ENCODE results near the gene TMCO2. TPM values are rescaled to one million over a fixed set of nuclear protein-coding genes. Genes with fewer than 3 reads are reported as not detected.

Gene TMCO2
- total RNA-seq, 2 experiments from 2014 or later = not detected

DNA sequence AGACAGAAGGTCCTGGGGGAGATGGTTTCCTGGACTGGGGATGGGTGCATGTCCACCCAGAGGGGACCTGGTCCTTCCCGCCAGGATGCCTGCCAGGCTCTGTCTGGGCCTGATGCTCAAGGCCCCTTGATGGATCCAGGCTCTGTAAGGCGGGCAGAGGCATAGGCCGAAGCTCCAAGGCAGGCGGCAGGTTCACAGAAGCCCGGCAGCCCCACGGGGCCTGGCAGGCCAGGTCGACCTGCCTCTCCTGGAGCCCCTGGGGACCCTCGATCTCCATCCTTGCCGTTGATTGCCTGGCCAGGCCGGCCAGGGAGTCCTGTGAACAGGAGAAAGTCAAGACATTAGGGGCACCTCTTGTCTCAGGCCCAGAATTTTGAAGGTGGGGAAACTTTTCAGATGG, 53.3 kb downstream of the TMCO2 start:
- Histone ChIP-seq H3K79me2 (ENCODE audit: insufficient read depth, low read depth, low read length) (no peaks in the 10 kb centered on the region), H3K9me3 (ENCODE audit: low read length) (no peaks in the 10 kb centered on the region), H3K9me2 (ENCODE audit: insufficient read depth, low read length) (no peaks in the 10 kb centered on the region), H3K27ac (ENCODE audit: low read depth, low read length, poor library complexity, severe bottlenecking) (no peak overlapping the region), H2AFZ (ENCODE audit: low read length) (no peak overlapping the region), H3K4me1 (ENCODE audit: insufficient read depth, low read length, poor library complexity, severe bottlenecking) (no peaks in the 10 kb centered on the region), H3K4me3 (ENCODE audit: low read depth, low read length, poor library complexity, severe bottlenecking) (no peak overlapping the region), H3K4me2 (ENCODE audit: low read length) (no peak overlapping the region), H3K36me3 (ENCODE audit: insufficient read depth, low read length) (no peaks in the 10 kb centered on the region), H4K20me1 (ENCODE audit: insufficient read depth, low read length) (no peaks in the 10 kb centered on the region)
- no peak for DNase-seq (ENCODE audit: low spot score)
- POLR2A ChIA-PET = interaction anchor here (0.9 kb wide), 1 partner anchor 14 kb away, joined by 5 read pairs; no protein-coding TSS in a partner anchor
- intact Hi-C loops (cut with micrococcal nuclease; ENCODE audit: unreplicated experiment) = no loop called here
- no TSS peak for BruUV-seq (replicated peaks)
- no peak for TF ChIP-seq EZH2phosphoT487 (IDR thresholded peaks at IDR 0.05; ENCODE audit: borderline replicate concordance, low read depth, low read length)
- TF ChIP-seq, protein P1, sequence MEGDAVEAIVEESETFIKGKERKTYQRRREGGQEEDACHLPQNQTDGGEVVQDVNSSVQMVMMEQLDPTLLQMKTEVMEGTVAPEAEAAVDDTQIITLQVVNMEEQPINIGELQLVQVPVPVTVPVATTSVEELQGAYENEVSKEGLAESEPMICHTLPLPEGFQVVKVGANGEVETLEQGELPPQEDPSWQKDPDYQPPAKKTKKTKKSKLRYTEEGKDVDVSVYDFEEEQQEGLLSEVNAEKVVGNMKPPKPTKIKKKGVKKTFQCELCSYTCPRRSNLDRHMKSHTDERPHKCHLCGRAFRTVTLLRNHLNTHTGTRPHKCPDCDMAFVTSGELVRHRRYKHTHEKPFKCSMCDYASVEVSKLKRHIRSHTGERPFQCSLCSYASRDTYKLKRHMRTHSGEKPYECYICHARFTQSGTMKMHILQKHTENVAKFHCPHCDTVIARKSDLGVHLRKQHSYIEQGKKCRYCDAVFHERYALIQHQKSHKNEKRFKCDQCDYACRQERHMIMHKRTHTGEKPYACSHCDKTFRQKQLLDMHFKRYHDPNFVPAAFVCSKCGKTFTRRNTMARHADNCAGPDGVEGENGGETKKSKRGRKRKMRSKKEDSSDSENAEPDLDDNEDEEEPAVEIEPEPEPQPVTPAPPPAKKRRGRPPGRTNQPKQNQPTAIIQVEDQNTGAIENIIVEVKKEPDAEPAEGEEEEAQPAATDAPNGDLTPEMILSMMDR (conservative IDR thresholded peaks at IDR 0.05; ENCODE audit: low read length) = no peak
- CTCF ChIA-PET (ENCODE audit: unreplicated experiment) = no interaction called here

Other genes with a start within 250 kb of the TMCO2 start
- 184 and 193 TPM in 2 replicates for gene CAP1, start 207.2 kb upstream of the TMCO2 start, total RNA-seq (2014; rRNA removed; shearing (Covaris generic))
- 276 and 296 TPM in 2 replicates for gene CAP1, start 207.2 kb upstream of the TMCO2 start, total RNA-seq (2022)
- gene PPT1, start 150.7 kb upstream of the TMCO2 start, total RNA-seq (2014; rRNA removed; shearing (Covaris generic)) = 49.7 and 55.9 TPM in 2 replicates
- 66.5 and 75.4 TPM in 2 replicates for gene PPT1, start 150.7 kb upstream of the TMCO2 start, total RNA-seq (2022)
- gene RLF, start 86.5 kb upstream of the TMCO2 start, total RNA-seq (2014; rRNA removed; shearing (Covaris generic)) = 14.8 and 16.9 TPM in 2 replicates
- 18.6 and 22.5 TPM in 2 replicates for gene RLF, start 86.5 kb upstream of the TMCO2 start, total RNA-seq (2022)
- gene ZMPSTE24, start 10.3 kb downstream of the TMCO2 start, total RNA-seq (2014; rRNA removed; shearing (Covaris generic)) = 13.4 and 15.8 TPM in 2 replicates
- 18.8 and 24.3 TPM in 2 replicates for gene ZMPSTE24, start 10.3 kb downstream of the TMCO2 start, total RNA-seq (2022)
- gene COL9A2, start 69.3 kb downstream of the TMCO2 start, total RNA-seq (2014; rRNA removed; shearing (Covaris generic)) = 10.6 and 12.8 TPM in 2 replicates
- gene COL9A2, start 69.3 kb downstream of the TMCO2 start, total RNA-seq (2022) = 19.3 and 21.4 TPM in 2 replicates
- 50.3 and 60.5 TPM in 2 replicates for gene SMAP2, start 125.8 kb downstream of the TMCO2 start, total RNA-seq (2014; rRNA removed; shearing (Covaris generic))
- 105 and 118 TPM in 2 replicates for gene SMAP2, start 125.8 kb downstream of the TMCO2 start, total RNA-seq (2022)
- gene ZFP69B, start 202.5 kb downstream of the TMCO2 start, total RNA-seq (2014; rRNA removed; shearing (Covaris generic)) = 12.7 and 18.2 TPM in 2 replicates
- 26.8 and 28.3 TPM in 2 replicates for gene ZFP69B, start 202.5 kb downstream of the TMCO2 start, total RNA-seq (2022)
- 4.3 and 4.8 TPM in 2 replicates for gene ZFP69, start 229.4 kb downstream of the TMCO2 start, total RNA-seq (2014; rRNA removed; shearing (Covaris generic))
- 5.6 and 6.2 TPM in 2 replicates for gene ZFP69, start 229.4 kb downstream of the TMCO2 start, total RNA-seq (2022)

All from OCI-LY7 (cell line).